Measurements from ENCODE around the gene AK4. TPM values are rescaled to one million over a fixed set of nuclear protein-coding genes. Genes with fewer than 3 reads are reported as not detected.

AK4 gene
- total and polyA plus RNA-seq, 2 of the 4 experiments (the other 2 are of a cell fraction): 12.4 to 30.3 TPM

DNA sequence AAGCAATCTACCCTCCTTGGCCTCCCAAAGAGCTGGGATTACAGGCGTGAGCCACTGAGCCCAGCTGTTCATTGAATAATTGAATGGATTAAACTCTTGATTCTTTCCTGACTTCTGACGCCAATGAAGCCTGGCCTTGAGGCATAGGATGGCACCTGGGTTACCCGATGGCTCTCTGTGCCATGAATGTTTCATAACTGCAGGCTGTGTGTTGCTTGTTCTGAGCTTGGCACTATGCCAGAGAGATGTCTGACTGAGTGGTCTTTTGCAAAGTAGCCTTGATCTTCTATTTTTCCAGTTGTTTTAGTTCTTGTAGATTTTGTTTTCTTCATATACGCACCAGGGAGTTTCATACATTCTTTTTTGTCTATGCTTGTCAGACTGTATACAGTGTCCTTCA lies 38.5 kb upstream of the AK4 start:
- H2BK5ac ChIP-seq (ENCODE audit: low read depth, low read length, poor library complexity, severe bottlenecking): no peak overlapping the region
- H3K14ac ChIP-seq (replicated peaks; ENCODE audit: low read depth, low read length): no peak overlapping the region
- no peaks in the 10 kb centered on the region for H3K9me1 ChIP-seq (ENCODE audit: insufficient read depth, low read length)
- H2BK120ac ChIP-seq (ENCODE audit: low read depth, low read length): no peak overlapping the region
- no peak overlapping the region for H2AFZ ChIP-seq (replicated peaks; ENCODE audit: low read length, poor library complexity)
- ATAC-seq (ENCODE audit: low read depth): no peak
- H3K9me3 ChIP-seq (ENCODE audit: control insufficient read depth, insufficient read depth, low read length): no peaks in the 10 kb centered on the region
- no peak overlapping the region for H3K23ac ChIP-seq (ENCODE audit: low read depth, low read length)
- H3K9ac ChIP-seq (ENCODE audit: low read depth, low read length): no peak overlapping the region
- no peaks in the 10 kb centered on the region for H3K4me1 ChIP-seq (ENCODE audit: control insufficient read depth, insufficient read depth, low read length)
- no peak overlapping the region for H4K8ac ChIP-seq (ENCODE audit: low read depth in 2 of 2, low read length in 2 of 2)
- H4K91ac ChIP-seq (ENCODE audit: insufficient read depth, low read depth, low read length): no peak overlapping the region
- TF ChIP-seq MXI1 (IDR thresholded peaks at IDR 0.05; ENCODE audit: borderline replicate concordance, low read depth, low read length) (no peak), BHLHE40 (IDR thresholded peaks at IDR 0.05; ENCODE audit: low read depth, low read length) (no peak), RFX5 (IDR thresholded peaks at IDR 0.05; ENCODE audit: low read depth, low read length) (no peak)
- TF ChIP-seq, protein P1, sequence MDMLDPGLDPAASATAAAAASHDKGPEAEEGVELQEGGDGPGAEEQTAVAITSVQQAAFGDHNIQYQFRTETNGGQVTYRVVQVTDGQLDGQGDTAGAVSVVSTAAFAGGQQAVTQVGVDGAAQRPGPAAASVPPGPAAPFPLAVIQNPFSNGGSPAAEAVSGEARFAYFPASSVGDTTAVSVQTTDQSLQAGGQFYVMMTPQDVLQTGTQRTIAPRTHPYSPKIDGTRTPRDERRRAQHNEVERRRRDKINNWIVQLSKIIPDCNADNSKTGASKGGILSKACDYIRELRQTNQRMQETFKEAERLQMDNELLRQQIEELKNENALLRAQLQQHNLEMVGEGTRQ (IDR thresholded peaks at IDR 0.05; ENCODE audit: low read depth, low read length): no peak
- TF ChIP-seq, protein P2, sequence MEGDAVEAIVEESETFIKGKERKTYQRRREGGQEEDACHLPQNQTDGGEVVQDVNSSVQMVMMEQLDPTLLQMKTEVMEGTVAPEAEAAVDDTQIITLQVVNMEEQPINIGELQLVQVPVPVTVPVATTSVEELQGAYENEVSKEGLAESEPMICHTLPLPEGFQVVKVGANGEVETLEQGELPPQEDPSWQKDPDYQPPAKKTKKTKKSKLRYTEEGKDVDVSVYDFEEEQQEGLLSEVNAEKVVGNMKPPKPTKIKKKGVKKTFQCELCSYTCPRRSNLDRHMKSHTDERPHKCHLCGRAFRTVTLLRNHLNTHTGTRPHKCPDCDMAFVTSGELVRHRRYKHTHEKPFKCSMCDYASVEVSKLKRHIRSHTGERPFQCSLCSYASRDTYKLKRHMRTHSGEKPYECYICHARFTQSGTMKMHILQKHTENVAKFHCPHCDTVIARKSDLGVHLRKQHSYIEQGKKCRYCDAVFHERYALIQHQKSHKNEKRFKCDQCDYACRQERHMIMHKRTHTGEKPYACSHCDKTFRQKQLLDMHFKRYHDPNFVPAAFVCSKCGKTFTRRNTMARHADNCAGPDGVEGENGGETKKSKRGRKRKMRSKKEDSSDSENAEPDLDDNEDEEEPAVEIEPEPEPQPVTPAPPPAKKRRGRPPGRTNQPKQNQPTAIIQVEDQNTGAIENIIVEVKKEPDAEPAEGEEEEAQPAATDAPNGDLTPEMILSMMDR (conservative IDR thresholded peaks at IDR 0.05; ENCODE audit: low read depth, low read length): no peak
- no peak overlapping the region for H2BK15ac ChIP-seq (ENCODE audit: low read depth, low read length)
- H4K20me1 ChIP-seq (ENCODE audit: insufficient read depth, low read length): no peaks in the 10 kb centered on the region
- no peak overlapping the region for H2AK5ac ChIP-seq (ENCODE audit: low read depth, low read length)
- CTCF ChIA-PET: no interaction called here
- dilution Hi-C loops (cut with HindIII; ENCODE audit: low sequenced_read_pairs, unreplicated experiment): no loop called here
- no peak overlapping the region for H3K27ac ChIP-seq (ENCODE audit: insufficient read depth, low read length)
- BruUV-seq (replicated peaks): no TSS peak
- no peak overlapping the region for H2AK9ac ChIP-seq (replicated peaks; ENCODE audit: low read depth, low read length, poor library complexity)
- no peak overlapping the region for H3K4me3 ChIP-seq (ENCODE audit: insufficient read depth, low read depth, low read length)
- no peak overlapping the region for H3K4me2 ChIP-seq (ENCODE audit: low read depth, low read length)
- H3K27me3 ChIP-seq (ENCODE audit: control insufficient read depth, insufficient read depth, low read length): peaks cover 1% of the 10 kb centered on the region; the same call in 1 of the 2 replicates
- H3K18ac ChIP-seq (ENCODE audit: low read depth, low read length): no peak overlapping the region
- POLR2A ChIA-PET (ENCODE audit: unreplicated experiment): no interaction called here
- H4K5ac ChIP-seq (ENCODE audit: low read depth, low read length): no peak overlapping the region
- intact Hi-C loops (cut with micrococcal nuclease): no loop called here
- H3K79me1 ChIP-seq (ENCODE audit: low read depth in 1 of 2, low read length in 2 of 2): no peaks in the 10 kb centered on the region
- 7% methylated on average over 2 of the region's 4 CpGs; no CpG with 5 or more reads in 1 of the 2 experiments for WGBS, 2 experiments (ENCODE audit: extremely low coverage in 2 of 2, insufficient read length in 1 of 2)
- no peak overlapping the region for H2BK20ac ChIP-seq (ENCODE audit: low read depth, low read length)
- in situ Hi-C loops (cut with MboI; ENCODE audit: low sequenced_read_pairs): no loop called here
- no peaks in the 10 kb centered on the region for H3K36me3 ChIP-seq (ENCODE audit: control insufficient read depth, insufficient read depth, low read length)
- no peak for DNase-seq
- H3K4ac ChIP-seq (ENCODE audit: low read depth, low read length): no peak overlapping the region
- H3K56ac ChIP-seq (ENCODE audit: extremely low read depth, insufficient read depth, low read length): no peak overlapping the region

Data from IMR-90 (cell line).